Measurements from ENCODE around the gene CXorf38.
"Not testable (repeated sequence)": the region's sequence is repeated elsewhere in the genome, so short reads cannot be mapped to it uniquely, and the experiment has no call there.

Gene CXorf38

GRCh38 chrX:40612511-40612910, 34.9 kb downstream of the CXorf38 start:
- no peak overlapping the region for H3K4me3 ChIP-seq (ENCODE audit: low read length)
- no peak for DNase-seq (ENCODE audit: low read depth)
- no peak for TF ChIP-seq CTCF (conservative IDR thresholded peaks at IDR 0.05; ENCODE audit: low read length)

GRCh38 chrX:40607381-40607780, 40.0 kb downstream of the CXorf38 start:
- no peak for DNase-seq (ENCODE audit: low read depth)
- H3K4me3 ChIP-seq (ENCODE audit: low read length): no peak overlapping the region
- TF ChIP-seq CTCF (conservative IDR thresholded peaks at IDR 0.05; ENCODE audit: low read length): no peak

GRCh38 chrX:40603446-40603845, 43.9 kb downstream of the CXorf38 start:
- DNase-seq (ENCODE audit: low read depth): no peak
- H3K4me3 ChIP-seq (ENCODE audit: low read length): no peak overlapping the region
- no peak for TF ChIP-seq CTCF (conservative IDR thresholded peaks at IDR 0.05; ENCODE audit: low read length)

GRCh38 chrX:40589616-40590321, 57.6 kb downstream of the CXorf38 start:
- DNase-seq (ENCODE audit: low read depth); H3K4me3 ChIP-seq (ENCODE audit: low read length): not testable (repeated sequence)

GRCh38 chrX:40587623-40588022, 59.7 kb downstream of the CXorf38 start:
- H3K4me3 ChIP-seq (ENCODE audit: low read length); DNase-seq (ENCODE audit: low read depth): not testable (repeated sequence)

- no peak overlapping the region for H3K4me3 ChIP-seq (ENCODE audit: low read length)
- no peak for DNase-seq (ENCODE audit: low read depth)
- no peak for TF ChIP-seq CTCF (conservative IDR thresholded peaks at IDR 0.05; ENCODE audit: low read length)
These were observed 64.5 kb downstream of the CXorf38 start for GRCh38 chrX:40582811-40583210.

GRCh38 chrX:40582178-40582577, 65.2 kb downstream of the CXorf38 start:
- not testable (repeated sequence) for DNase-seq (ENCODE audit: low read depth); H3K4me3 ChIP-seq (ENCODE audit: low read length)

GRCh38 chrX:40581336-40581920, 65.9 kb downstream of the CXorf38 start:
- no peak for TF ChIP-seq CTCF (conservative IDR thresholded peaks at IDR 0.05; ENCODE audit: low read length)
- peak overlapping the region; percentile 84 for H3K4me3 ChIP-seq (ENCODE audit: low read length)
- DNase-seq (ENCODE audit: low read depth): peak; percentile 47
